Sigmoid colon (tissue), 7 donors: ENCODE data around the gene PRKN. TPM values are rescaled to one million over a fixed set of nuclear protein-coding genes. Genes with fewer than 3 reads are reported as not detected.

Experiments
- DNase-seq: peaks from one replicate; pipeline ENCODE4 v3.0.0-alpha.2; 2019
- H3K27ac ChIP-seq, 4 donors: fragments of 200-600 bp; sonication (generic); one replicate each; pipeline ENCODE4 v1.5.1; 2016 to 2019; ENCODE audit warnings: mild to moderate bottlenecking in 1 of 4
- H3K27me3 ChIP-seq, 3 donors: fragments of 200-600 bp; sonication (generic); one replicate each; pipeline ENCODE4 v1.5.1; 2019; ENCODE audit warnings: mild to moderate bottlenecking in 1 of 3
- H3K36me3 ChIP-seq, 4 donors: fragments of 200-600 bp; sonication (generic); one replicate each; pipeline ENCODE4 v1.5.1; 2016 to 2019
- H3K4me1 ChIP-seq, 4 donors: fragments of 200-600 bp; sonication (generic); one replicate each; pipeline ENCODE4 v1.5.1; 2017 to 2019
- H3K4me3 ChIP-seq, 4 donors: fragments of 200-600 bp; sonication (generic); one replicate each; pipeline ENCODE4 v1.5.1; 2017 to 2019; ENCODE audit warnings: mild to moderate bottlenecking in 2 of 4, moderate library complexity in 1 of 4
- H3K9me3 ChIP-seq, 4 donors: fragments of 200-600 bp in 3 of 4; sonication (generic) in 3 of 4; one replicate each; pipeline versions ENCODE4 v1.5.1 to v1.6.1; 2013 to 2019
- CTCF ChIP-seq, 4 experiments: fragments of 450-650 bp in 3 of 4; fragments of 200-600 bp in 1 of 4; IDR thresholded peaks; one replicate each; pipeline ENCODE4 v1.5.1; 2016 to 2019; ENCODE audit warnings: antibody characterized with exemption in 4 of 4, mild to moderate bottlenecking in 3 of 4, moderate library complexity in 2 of 4
- EP300 ChIP-seq, 4 donors: sonication (generic); formaldehyde crosslinking; IDR thresholded peaks; one replicate each; pipeline ENCODE4 v1.6.1; 2017; ENCODE audit warnings: antibody characterized with exemption in 4 of 4
- POLR2A ChIP-seq, 2 donors: fragments of 450-650 bp; IDR thresholded peaks; one replicate each; pipeline ENCODE4 v1.6.1; 2016; ENCODE audit warnings: antibody characterized with exemption in 2 of 2, mild to moderate bottlenecking in 2 of 2, moderate library complexity in 2 of 2
- POLR2AphosphoS5 ChIP-seq, 4 donors: sonication (generic); formaldehyde crosslinking; IDR thresholded peaks; one replicate each; pipeline ENCODE4 v1.6.1; 2017; ENCODE audit warnings: antibody characterized with exemption in 4 of 4
- WGBS, 2 donors: extraction: QIAGEN DNeasy Blood & Tissue Kit; methylation state at CpG; one replicate each; pipeline ENCODE4 v1.1.7; 2013; 5-methylcytosine and 5-hydroxymethylcytosine counted together
- intact Hi-C: fragments of 100-400 bp; cut with DNase I; formaldehyde crosslinking; loops from one replicate; pipeline ENCODE4 v1.15.1; 2023
- polyA plus RNA-seq, 3 donors: library from polyadenylated mRNA; stranded (reverse); fragments of 200-250 nt; gene quantifications; one replicate each; pipeline ENCODE4 v1.2.3, GENCODE V29; 2013
- total RNA-seq, 4 donors: library from RNA; depleted of rRNA; stranded (reverse); fragments of >200 nt; gene quantifications; one replicate each; pipeline ENCODE4 v1.1.0, GENCODE V29; 2016
- donor health status: healthy with polysubstance abuse.
- donor health status: Bipolar disorder and iron deficiency.
- donor health status: healthy.

PRKN gene
- total and polyA plus RNA-seq, 7 donors, result 0.38 to 173 (median 9.7) TPM

- no peaks in the 10 kb centered on the region for H3K27me3 ChIP-seq
- WGBS, 2 donors, result 87 to 93% methylated on average over 11 of the region's 11 CpGs
These were observed 634.6 kb downstream of the PRKN start for GRCh38 chr6:162092816-162093502.

GRCh38 chr6:162090734-162091133 lies 636.8 kb downstream of the PRKN start:
- WGBS, 2 donors, result 73 to 74% methylated on average over 2 of the region's 2 CpGs
- TF ChIP-seq POLR2AphosphoS5 (IDR thresholded peaks at IDR 0.05) (no peak), CTCF (IDR thresholded peaks at IDR 0.05) (no peak), POLR2A (IDR thresholded peaks at IDR 0.05) (no peak), EP300 (IDR thresholded peaks at IDR 0.05) (no peak)
- Histone ChIP-seq H3K4me1 (no peaks in the 10 kb centered on the region), H3K9me3 (no peaks in the 10 kb centered on the region), H3K4me3 (no peak overlapping the region), H3K27ac (no peak overlapping the region), H3K27me3 (no peaks in the 10 kb centered on the region), H3K36me3 (no peaks in the 10 kb centered on the region)
- DNase-seq, result no peak
- intact Hi-C loops, result no loop called here

More at GRCh38 chr6:162092816-162093502, 634.6 kb downstream of the PRKN start:
- TF ChIP-seq POLR2A (IDR thresholded peaks at IDR 0.05), result no peak
- no peak for TF ChIP-seq POLR2AphosphoS5 (IDR thresholded peaks at IDR 0.05)
- TF ChIP-seq CTCF (IDR thresholded peaks at IDR 0.05), result no peak
- no peak for TF ChIP-seq EP300 (IDR thresholded peaks at IDR 0.05)
- intact Hi-C loops, result no loop called here
- Histone ChIP-seq H3K9me3 (no peaks in the 10 kb centered on the region), H3K27ac (no peak overlapping the region), H3K4me1 (no peaks in the 10 kb centered on the region), H3K36me3 (no peaks in the 10 kb centered on the region), H3K4me3 (no peak overlapping the region)
- no peak for DNase-seq

- Histone ChIP-seq H3K4me1 (no peaks in the 10 kb centered on the region), H3K4me3 (no peak overlapping the region), H3K27ac (no peak overlapping the region), H3K9me3 (no peaks in the 10 kb centered on the region), H3K27me3 (no peaks in the 10 kb centered on the region), H3K36me3 (no peaks in the 10 kb centered on the region)
- no peak for DNase-seq
- TF ChIP-seq POLR2A (IDR thresholded peaks at IDR 0.05) (no peak), EP300 (IDR thresholded peaks at IDR 0.05) (no peak), POLR2AphosphoS5 (IDR thresholded peaks at IDR 0.05) (no peak), CTCF (IDR thresholded peaks at IDR 0.05) (no peak)
- WGBS, 2 donors, result 90 to 93% methylated on average over 2 of the region's 2 CpGs
- intact Hi-C loops, result no loop called here
These were observed 639.5 kb downstream of the PRKN start for GRCh38 chr6:162088091-162088490.

- no peaks in the 10 kb centered on the region for H3K4me1 ChIP-seq
- no peak overlapping the region for H3K4me3 ChIP-seq
- no peaks in the 10 kb centered on the region for H3K27me3 ChIP-seq
- no peak for TF ChIP-seq CTCF (IDR thresholded peaks at IDR 0.05)
- no peak for TF ChIP-seq EP300 (IDR thresholded peaks at IDR 0.05)
- TF ChIP-seq POLR2AphosphoS5 (IDR thresholded peaks at IDR 0.05), result no peak
- TF ChIP-seq POLR2A (IDR thresholded peaks at IDR 0.05), result no peak
- no peaks in the 10 kb centered on the region for H3K9me3 ChIP-seq
- 89 to 93% methylated on average over 1 of the region's 1 CpG for WGBS, 2 donors
- H3K27ac ChIP-seq, result no peak overlapping the region
- no peak for DNase-seq
- H3K36me3 ChIP-seq, result no peaks in the 10 kb centered on the region
- intact Hi-C loops, result no loop called here
These were observed 642.0 kb downstream of the PRKN start for GRCh38 chr6:162085561-162085960.

- WGBS, 2 donors, result 94 to 96% methylated on average over 1 of the region's 1 CpG
- H3K27ac ChIP-seq, result no peak overlapping the region
- H3K4me1 ChIP-seq, result no peaks in the 10 kb centered on the region
- intact Hi-C loops, result no loop called here
- H3K4me3 ChIP-seq, result no peak overlapping the region
- no peaks in the 10 kb centered on the region for H3K9me3 ChIP-seq
- H3K36me3 ChIP-seq, result no peaks in the 10 kb centered on the region
- no peak for DNase-seq
- no peak for TF ChIP-seq POLR2AphosphoS5 (IDR thresholded peaks at IDR 0.05)
- no peak for TF ChIP-seq EP300 (IDR thresholded peaks at IDR 0.05)
- no peak for TF ChIP-seq POLR2A (IDR thresholded peaks at IDR 0.05)
- TF ChIP-seq CTCF (IDR thresholded peaks at IDR 0.05), result no peak
- no peaks in the 10 kb centered on the region for H3K27me3 ChIP-seq
These were observed 645.0 kb downstream of the PRKN start for GRCh38 chr6:162082520-162082919.
